ENCODE data around the gene ABCC1. TPM values are rescaled to one million over a fixed set of nuclear protein-coding genes. Genes with fewer than 3 reads are reported as not detected.

The ABCC1 gene
- total and polyA plus RNA-seq, 12 donors: 6.1 to 32.8 (median 21.6) TPM

DNA sequence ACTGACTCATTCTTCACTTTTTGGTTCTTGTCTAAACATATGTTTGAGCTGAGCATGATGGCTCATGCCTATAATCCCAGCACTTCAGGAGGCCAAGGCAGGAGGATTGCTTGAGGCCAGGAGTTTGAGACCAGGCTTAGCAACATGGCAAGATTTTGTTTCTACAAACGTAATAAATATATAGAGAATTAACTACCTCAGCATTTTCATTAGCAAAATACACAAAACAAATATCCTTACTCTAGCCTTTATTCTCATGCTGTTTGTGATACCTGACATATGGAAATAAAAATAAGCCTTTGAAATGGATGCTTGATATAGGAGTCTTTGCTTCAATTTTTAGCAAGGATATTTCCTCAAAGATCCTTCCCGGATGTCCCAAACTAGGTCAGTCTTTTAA lies 132.8 kb downstream of the ABCC1 start:
- intact Hi-C loops (cut with DNase I): no loop called here
- TF ChIP-seq, protein P1, sequence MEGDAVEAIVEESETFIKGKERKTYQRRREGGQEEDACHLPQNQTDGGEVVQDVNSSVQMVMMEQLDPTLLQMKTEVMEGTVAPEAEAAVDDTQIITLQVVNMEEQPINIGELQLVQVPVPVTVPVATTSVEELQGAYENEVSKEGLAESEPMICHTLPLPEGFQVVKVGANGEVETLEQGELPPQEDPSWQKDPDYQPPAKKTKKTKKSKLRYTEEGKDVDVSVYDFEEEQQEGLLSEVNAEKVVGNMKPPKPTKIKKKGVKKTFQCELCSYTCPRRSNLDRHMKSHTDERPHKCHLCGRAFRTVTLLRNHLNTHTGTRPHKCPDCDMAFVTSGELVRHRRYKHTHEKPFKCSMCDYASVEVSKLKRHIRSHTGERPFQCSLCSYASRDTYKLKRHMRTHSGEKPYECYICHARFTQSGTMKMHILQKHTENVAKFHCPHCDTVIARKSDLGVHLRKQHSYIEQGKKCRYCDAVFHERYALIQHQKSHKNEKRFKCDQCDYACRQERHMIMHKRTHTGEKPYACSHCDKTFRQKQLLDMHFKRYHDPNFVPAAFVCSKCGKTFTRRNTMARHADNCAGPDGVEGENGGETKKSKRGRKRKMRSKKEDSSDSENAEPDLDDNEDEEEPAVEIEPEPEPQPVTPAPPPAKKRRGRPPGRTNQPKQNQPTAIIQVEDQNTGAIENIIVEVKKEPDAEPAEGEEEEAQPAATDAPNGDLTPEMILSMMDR (IDR thresholded peaks at IDR 0.05): no peak
- Histone ChIP-seq H3K9me3 (peaks cover 0 to 13% (median 0%) of the 10 kb centered on the region in 11 donors), H3K36me3 (peaks cover 0 to 100% (median 29%) of the 10 kb centered on the region in 9 donors), H3K27me3 (no peaks in the 10 kb centered on the region), H3K4me3 (no peak overlapping the region), H3K4me1 (no peaks in the 10 kb centered on the region), H3K27ac (no peak overlapping the region)
- 96 to 97% methylated on average over 2 of the region's 2 CpGs for WGBS, 2 donors
- no peak for DNase-seq
- no peak for ATAC-seq

DNA sequence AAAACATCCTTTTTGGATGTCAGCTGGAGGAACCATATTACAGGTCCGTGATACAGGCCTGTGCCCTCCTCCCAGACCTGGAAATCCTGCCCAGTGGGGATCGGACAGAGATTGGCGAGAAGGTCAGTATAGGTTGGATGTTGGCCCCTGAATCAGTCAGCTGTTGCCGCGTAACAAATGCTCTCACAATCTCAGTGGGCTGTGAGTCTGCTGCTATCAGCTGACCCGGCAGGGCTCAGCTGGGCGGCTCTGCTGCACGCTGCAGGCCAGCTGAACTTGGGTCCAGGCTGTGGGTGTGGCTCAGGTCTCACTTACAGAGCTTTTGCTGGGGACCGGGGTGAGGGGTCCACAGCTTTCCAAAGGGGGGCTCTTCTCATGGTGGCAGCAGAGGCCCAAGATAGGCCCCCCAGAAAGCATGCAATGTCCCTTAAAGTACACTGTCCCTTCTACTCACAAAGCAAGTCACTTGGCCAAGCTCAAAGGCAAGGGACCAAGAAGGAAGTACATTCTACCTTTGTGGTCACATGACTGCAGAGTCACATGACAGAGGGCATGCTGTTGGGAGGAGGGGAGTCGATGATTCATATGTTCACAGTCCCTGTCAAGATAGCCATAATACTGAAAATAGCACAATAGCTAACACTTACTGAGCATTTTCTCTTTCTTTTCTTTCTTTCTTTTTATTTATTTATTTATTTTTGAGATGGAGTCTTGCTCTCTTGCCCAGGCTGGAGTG lies 134.2 kb downstream of the ABCC1 start:
- Histone ChIP-seq H3K27me3 (no peaks in the 10 kb centered on the region), H3K36me3 (peaks cover 0 to 97% (median 34%) of the 10 kb centered on the region in 9 donors)

DNA sequence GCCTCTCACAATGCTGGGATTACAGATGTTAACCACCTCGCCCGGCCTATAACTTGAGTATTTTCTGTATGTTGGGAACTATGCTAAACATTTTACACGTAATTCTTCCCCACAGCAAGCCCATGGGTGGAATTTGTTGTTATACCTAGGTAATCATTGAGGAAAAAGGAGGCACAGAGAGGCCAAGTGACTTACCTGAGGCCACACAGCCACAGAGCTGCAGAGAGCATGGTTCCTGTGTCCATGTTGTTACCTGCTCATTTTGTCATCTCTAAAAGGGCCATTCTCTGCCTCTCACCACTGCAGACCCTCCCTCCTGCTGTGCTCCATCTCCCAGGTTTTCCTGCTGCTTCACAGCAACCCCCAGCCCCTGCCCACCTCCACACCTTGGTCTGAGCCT lies 135.5 kb downstream of the ABCC1 start:
- Histone ChIP-seq H3K36me3 (peaks cover 0 to 97% (median 28%) of the 10 kb centered on the region in 9 donors), H3K27ac (no peak overlapping the region), H3K27me3 (no peaks in the 10 kb centered on the region), H3K9me3 (peaks cover 0 to 13% (median 0%) of the 10 kb centered on the region in 11 donors), H3K4me1 (peaks cover 0 to 18% (median 3%) of the 10 kb centered on the region in 9 donors), H3K4me3 (no peak overlapping the region)
- intact Hi-C loops (cut with DNase I): no loop called here
- TF ChIP-seq, protein P1 (IDR thresholded peaks at IDR 0.05): no peak
- ATAC-seq (no peak), DNase-seq (no peak)
- 97 to 99% methylated on average over 3 of the region's 3 CpGs for WGBS, 2 donors

More for the DNA sequence above, 134.2 kb downstream of the ABCC1 start:
- DNase-seq: no peak
- TF ChIP-seq, protein P1 (IDR thresholded peaks at IDR 0.05): no peak
- H3K27ac ChIP-seq: no peak overlapping the region
- H3K9me3 ChIP-seq: peaks cover 0 to 13% (median 0%) of the 10 kb centered on the region in 11 donors
- no peak overlapping the region for H3K4me3 ChIP-seq
- H3K4me1 ChIP-seq: peaks cover 0 to 13% (median 0%) of the 10 kb centered on the region in 9 donors
- WGBS, 2 donors: 97 to 98% methylated on average over 10 of the region's 10 CpGs
- intact Hi-C loops (cut with DNase I): no loop called here
- ATAC-seq: no peak

DNA sequence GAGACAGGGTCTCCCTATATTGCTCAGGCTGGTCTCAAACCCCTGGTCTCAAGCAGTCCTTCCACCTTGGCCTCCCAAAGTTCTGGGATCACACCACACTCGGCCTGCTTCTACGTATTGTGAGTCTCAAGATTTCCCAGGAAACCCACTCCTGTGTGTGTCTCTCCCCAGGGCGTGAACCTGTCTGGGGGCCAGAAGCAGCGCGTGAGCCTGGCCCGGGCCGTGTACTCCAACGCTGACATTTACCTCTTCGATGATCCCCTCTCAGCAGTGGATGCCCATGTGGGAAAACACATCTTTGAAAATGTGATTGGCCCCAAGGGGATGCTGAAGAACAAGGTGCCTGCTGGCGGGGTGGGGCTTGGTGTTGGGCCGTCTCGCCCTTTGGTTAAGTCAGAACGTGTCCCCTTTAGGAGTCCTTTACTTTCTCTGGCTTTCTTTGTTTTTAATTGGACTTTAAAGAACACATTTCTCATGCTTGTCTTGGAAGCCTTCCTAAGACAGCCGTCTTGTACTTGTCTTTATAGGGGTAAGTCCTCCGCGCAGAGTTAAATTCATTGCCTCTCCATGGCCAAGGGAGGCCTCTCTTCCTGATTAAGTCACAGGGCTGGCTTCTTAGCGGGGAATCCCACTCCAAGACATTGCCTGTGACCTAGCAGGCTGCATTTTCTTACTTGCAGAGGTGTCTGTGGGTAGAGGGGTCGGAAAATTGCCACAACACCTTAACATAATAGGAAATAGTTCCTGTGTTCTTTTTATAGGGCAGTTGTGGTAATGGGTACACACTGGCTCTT lies 137.4 kb downstream of the ABCC1 start:
- Histone ChIP-seq H3K27me3 (no peaks in the 10 kb centered on the region), H3K27ac (no peak overlapping the region), H3K9me3 (peaks cover 0 to 13% (median 0%) of the 10 kb centered on the region in 11 donors), H3K36me3 (peaks cover 0 to 100% (median 31%) of the 10 kb centered on the region in 9 donors), H3K4me3 (no peak overlapping the region), H3K4me1 (peaks cover 0 to 18% (median 3%) of the 10 kb centered on the region in 9 donors)
- no peak for DNase-seq
- ATAC-seq: no peak
- TF ChIP-seq, protein P1 (IDR thresholded peaks at IDR 0.05): no peak
- intact Hi-C loops (cut with DNase I): no loop called here
- 93 to 94% methylated on average over 18 of the region's 18 CpGs for WGBS, 2 donors
